Measurements from ENCODE around the gene C4A.
"Not testable (repeated sequence)": the region's sequence is repeated elsewhere in the genome, so short reads cannot be mapped to it uniquely, and the experiment has no call there.

C4A gene

GRCh38 chr6:32037136-32037535 is 55.3 kb downstream of the C4A start:
- DNase-seq, result not testable (repeated sequence)

- DNase-seq, result peak; percentile 41
Observed at GRCh38 chr6:32037598-32038524, 56.0 kb downstream of the C4A start, which contains the start of gene CYP21A2. Gene CYP21A2, plus strand, starts transcription at chr6:32038415. Its CDS starts 8 bp downstream, at chr6:32038423.

- not testable (repeated sequence) for DNase-seq
Observed at GRCh38 chr6:32038878-32039277, 57.0 kb downstream of the C4A start.

- DNase-seq, result not testable (repeated sequence)
Observed at GRCh38 chr6:32039321-32040274, 57.7 kb downstream of the C4A start.

GRCh38 chr6:32040299-32041049 is 58.6 kb downstream of the C4A start:
- DNase-seq, result not testable (repeated sequence)

- not testable (repeated sequence) for DNase-seq
Observed at GRCh38 chr6:32041050-32041321, 59.1 kb downstream of the C4A start.

GRCh38 chr6:32041385-32041784 is 59.5 kb downstream of the C4A start:
- not testable (repeated sequence) for DNase-seq

GRCh38 chr6:32042276-32042675 is 60.4 kb downstream of the C4A start:
- DNase-seq, result not testable (repeated sequence)

- not testable (repeated sequence) for DNase-seq
Observed at GRCh38 chr6:32043589-32044380, 61.9 kb downstream of the C4A start.

- DNase-seq, result not testable (repeated sequence)
Observed at GRCh38 chr6:32044916-32045315, 63.1 kb downstream of the C4A start.

- DNase-seq, result no peak
Observed at GRCh38 chr6:32045811-32046449, 64.1 kb downstream of the C4A start.

- DNase-seq, result peak; percentile 15
Observed at GRCh38 chr6:32046450-32047083, 64.7 kb downstream of the C4A start.

- DNase-seq, result no peak
Observed at GRCh38 chr6:32047084-32047478, 65.2 kb downstream of the C4A start.

GRCh38 chr6:32047539-32047854 is 65.6 kb downstream of the C4A start:
- DNase-seq, result no peak

GRCh38 chr6:32047855-32048766 is 66.3 kb downstream of the C4A start:
- DNase-seq, result peak; percentile 37

GRCh38 chr6:32049149-32049548 is 67.3 kb downstream of the C4A start:
- not testable (repeated sequence) for DNase-seq

- DNase-seq, result not testable (repeated sequence)
Observed at GRCh38 chr6:32049736-32050135, 67.9 kb downstream of the C4A start.

- no peak for DNase-seq
Observed at GRCh38 chr6:32050562-32050961, 68.7 kb downstream of the C4A start.

All from NCI-H345 (cell line).